BE2C (cell line): Measurements from ENCODE around the gene MAP6D1.

ENCODE experiments used
- DNase-seq: peaks from one replicate; pipeline ENCODE4 v3.0.0-alpha.2; 2020
- H3K27me3 ChIP-seq: fragments of 250-450 bp; sonication (Bioruptor Pico); 2 replicates; pipeline ENCODE4 v1.5.1; 2020; ENCODE audit warnings: mild to moderate bottlenecking
- H3K36me3 ChIP-seq: fragments of 250-450 bp; sonication (Bioruptor Pico); 2 replicates; pipeline ENCODE4 v1.5.1; 2020; ENCODE audit warnings: mild to moderate bottlenecking
- H3K4me1 ChIP-seq: fragments of 250-450 bp; sonication (Bioruptor Pico); 2 replicates; pipeline ENCODE4 v1.5.1; 2020
- H3K4me3 ChIP-seq: 2 replicates; pipeline ENCODE4 v1.5.1; 2011; ENCODE audit warnings: low read depth, low read length
- H3K9me3 ChIP-seq: fragments of 250-450 bp; sonication (Bioruptor Pico); 2 replicates; pipeline ENCODE4 v1.5.1; 2020
- CTCF ChIP-seq: IDR thresholded peaks from 2 replicates; pipeline ENCODE4 v1.5.1; 2012; ENCODE audit warnings: mild to moderate bottlenecking, low read depth, low read length

MAP6D1 gene

GRCh38 chr3:183766745-183767606 is 58.4 kb downstream of the MAP6D1 start:
- no peaks in the 10 kb centered on the region for H3K9me3 ChIP-seq

GRCh38 chr3:183766107-183766506 is 59.3 kb downstream of the MAP6D1 start:
- peaks cover 61% of the 10 kb centered on the region for H3K36me3 ChIP-seq
- TF ChIP-seq CTCF, result no peak
- H3K4me1 ChIP-seq, result no peaks in the 10 kb centered on the region; the same call in 1 of the 2 replicates
- no peak overlapping the region for H3K4me3 ChIP-seq
- DNase-seq, result no peak
- H3K27me3 ChIP-seq, result no peaks in the 10 kb centered on the region
- no peaks in the 10 kb centered on the region for H3K9me3 ChIP-seq

More at GRCh38 chr3:183766745-183767606, 58.4 kb downstream of the MAP6D1 start:
- H3K4me1 ChIP-seq, result no peaks in the 10 kb centered on the region; the same call in 1 of the 2 replicates
- peaks cover 57% of the 10 kb centered on the region for H3K36me3 ChIP-seq
- H3K27me3 ChIP-seq, result no peaks in the 10 kb centered on the region
- peak; percentile 80 for DNase-seq
- peak; percentile 95 for TF ChIP-seq CTCF
- no peak overlapping the region for H3K4me3 ChIP-seq
